Motor neuron (in vitro differentiated cells): Measurements from ENCODE around the gene PLRG1. TPM values are rescaled to one million over a fixed set of nuclear protein-coding genes. Genes with fewer than 3 reads are reported as not detected.

Source experiments
- ATAC-seq, 8 experiments: fragments of 200-7000 bp; cut with Tn5 transposase; replicated peaks in 6 of 8; 2 replicates each; pipeline ENCODE4 v1.8.0; 2021; ENCODE audit warnings: mild to moderate bottlenecking in 8 of 8, moderate library complexity in 8 of 8
- H3K27ac ChIP-seq, 2 donors: fragments of 250-450 bp; sonication (Bioruptor Pico); 2 replicates each; pipeline ENCODE4 v1.9.0; 2021; ENCODE audit warnings: antibody characterized with exemption in 2 of 2, mild to moderate bottlenecking in 2 of 2, moderate library complexity in 1 of 2
- H3K4me1 ChIP-seq, 2 donors: fragments of 250-450 bp; sonication (Bioruptor Pico); replicated peaks in 1 of 2; 2 replicates each; pipeline ENCODE4 v1.6.1; 2021; ENCODE audit warnings: antibody characterized with exemption in 2 of 2, mild to moderate bottlenecking in 2 of 2, moderate library complexity in 1 of 2
- H3K4me3 ChIP-seq, 5 donors: fragments of 250-450 bp; sonication (Bioruptor Pico); 2 replicates each; pipeline ENCODE4 v1.9.0; 2021; ENCODE audit warnings: antibody characterized with exemption in 5 of 5, mild to moderate bottlenecking in 5 of 5, moderate library complexity in 4 of 5
- WGBS, 10 experiments: fragments of 450-650 bp; shearing (Covaris generic); methylation state at CpG; one replicate each; pipeline ENCODE4 v1.0.0; 2022; 5-methylcytosine and 5-hydroxymethylcytosine counted together
- in situ Hi-C, 9 experiments: fragments of 400-800 bp; cut with MboI; loops; one replicate each; pipeline ENCODE4 v1.15.0; 2021; ENCODE audit warnings: low sequenced_read_pairs in 9 of 9, low pct_unique_long_range_greater_than_20kb in 2 of 9; ENCODE audit not compliant: unreplicated experiment in 9 of 9
- total RNA-seq, 8 experiments: library from RNA; unstranded; fragments of 300-600 nt; gene quantifications; 2 replicates each; pipeline versions ENCODE4 v1.2.3 to v1.2.4, GENCODE V29; 2022

The PLRG1 gene
- total RNA-seq, 8 experiments from 2014 or later, result 44.9 to 109 (median 60.5) TPM

DNA sequence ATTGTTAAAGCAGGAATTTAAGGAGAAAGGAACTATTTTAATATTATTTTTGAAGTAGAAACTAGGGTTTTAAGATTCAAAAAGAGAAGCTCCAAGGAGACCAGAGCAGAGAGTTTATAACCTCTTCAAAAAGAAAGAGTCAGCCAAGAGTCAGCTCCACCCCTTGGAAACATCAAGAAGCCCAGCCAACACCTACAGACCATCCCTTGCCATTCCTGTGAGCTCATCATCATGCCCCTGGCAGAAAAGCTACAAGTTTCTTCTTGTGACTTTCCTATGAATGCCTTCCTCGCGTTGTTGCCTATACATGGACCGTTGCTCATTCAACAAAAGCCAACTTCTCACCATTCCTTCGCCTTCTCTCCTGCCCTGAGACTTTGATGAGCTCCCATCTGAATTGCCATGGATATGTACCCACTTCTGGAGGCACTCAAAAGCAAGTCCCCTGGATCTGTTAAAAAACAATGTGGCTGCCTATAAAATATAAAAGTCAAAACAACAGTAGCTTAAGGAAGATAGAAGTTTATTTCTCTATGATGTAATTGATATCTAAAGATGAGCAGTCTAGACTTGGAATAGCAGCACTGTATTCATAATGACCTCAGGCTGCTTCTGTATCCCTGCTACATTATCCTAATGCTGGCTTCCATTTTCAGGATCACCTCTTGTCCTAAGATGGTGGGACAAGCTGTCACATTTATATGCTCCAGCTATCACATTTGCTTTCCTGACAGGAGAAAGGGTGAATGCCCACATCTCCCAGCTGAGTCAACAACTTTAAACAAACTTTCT, 20.3 kb downstream of the PLRG1 start:
- in situ Hi-C loops, result no loop called here
- 72 to 100% (median 83%) methylated on average over 1 to 4 of the region's 4 CpGs; no CpG with 5 or more reads in 4 of the 10 experiments for WGBS, 10 experiments
- peak in 5 of 8 experiments; percentile 12 to 84 (median 67) for ATAC-seq
- Histone ChIP-seq H3K27ac (no peak overlapping the region), H3K4me1 (peaks cover 6 to 7% of the 10 kb centered on the region in 2 donors), H3K4me3 (no peak overlapping the region)

DNA sequence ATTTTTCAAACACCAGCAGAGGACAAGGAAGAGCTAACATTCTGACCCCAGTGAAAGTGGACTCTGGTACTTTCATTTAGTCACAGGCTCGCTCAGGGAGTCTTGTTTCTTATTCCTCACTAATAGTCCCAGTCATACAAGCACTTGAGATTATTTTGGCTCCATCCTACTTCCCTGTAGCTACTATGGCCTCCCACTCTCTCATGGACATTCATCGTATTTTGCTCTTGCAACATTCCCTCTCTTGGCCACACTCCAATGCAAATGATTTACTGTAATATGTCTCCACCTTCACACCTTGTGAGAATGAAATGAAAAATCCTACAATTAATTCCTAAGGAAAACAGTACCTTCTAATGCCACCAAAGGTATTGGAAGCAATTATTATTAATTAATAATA, 21.3 kb downstream of the PLRG1 start:
- no peak overlapping the region for H3K27ac ChIP-seq
- 18 to 100% (median 75%) methylated on average over 1 to 2 of the region's 2 CpGs for WGBS, 10 experiments
- ATAC-seq, result peak in 2 of 8 experiments; percentile 23 to 33
- peaks cover 0 to 7% of the 10 kb centered on the region in 2 donors for H3K4me1 ChIP-seq
- no peak overlapping the region for H3K4me3 ChIP-seq
- in situ Hi-C loops, result no loop called here

DNA sequence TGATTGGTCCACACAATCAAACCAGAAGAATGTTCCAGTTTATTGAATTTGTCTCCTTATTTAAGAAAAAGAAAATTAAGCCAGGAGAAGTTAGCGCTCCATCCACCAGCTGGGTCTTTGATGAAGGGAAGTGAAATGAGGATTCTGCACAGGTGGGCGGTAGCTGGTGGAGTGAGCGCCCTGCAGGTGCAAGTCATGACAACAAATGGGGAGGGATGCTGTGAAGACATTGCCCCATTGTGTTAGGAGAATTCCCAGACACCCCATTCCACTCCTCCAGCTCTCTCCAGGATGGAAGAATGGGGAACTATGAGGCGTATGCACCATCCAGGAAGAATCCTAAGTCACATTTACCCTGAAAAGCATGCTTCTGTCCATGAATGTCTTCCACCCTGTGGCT, 22.9 kb downstream of the PLRG1 start:
- Histone ChIP-seq H3K27ac (no peak overlapping the region), H3K4me1 (peaks cover 0 to 7% of the 10 kb centered on the region in 2 donors), H3K4me3 (no peak overlapping the region)
- in situ Hi-C loops, result no loop called here
- 80 to 100% (median 100%) methylated on average over 1 to 4 of the region's 4 CpGs; no CpG with 5 or more reads in 3 of the 10 experiments for WGBS, 10 experiments
- ATAC-seq, result no peak

DNA sequence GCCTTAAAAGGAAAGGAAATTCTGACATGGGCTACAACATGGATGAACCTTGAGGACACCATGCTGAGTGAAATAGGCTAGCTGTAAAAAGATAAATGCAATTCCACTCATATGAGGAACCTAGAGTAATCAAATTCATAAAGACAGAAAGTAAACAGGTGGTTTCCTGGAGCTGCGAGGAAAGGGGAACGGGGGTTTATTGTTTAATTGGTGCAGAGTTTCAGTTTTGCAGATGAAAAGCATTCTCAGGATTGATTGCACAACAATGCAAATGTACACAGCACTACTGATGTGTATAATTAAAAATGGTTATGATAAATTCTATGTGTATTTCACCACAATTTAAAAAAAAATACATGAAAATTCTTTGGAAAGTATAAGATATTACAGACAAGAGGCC, 24.0 kb downstream of the PLRG1 start:
- ATAC-seq, result no peak
- no peak overlapping the region for H3K4me3 ChIP-seq
- no peak overlapping the region for H3K27ac ChIP-seq
- in situ Hi-C loops, result no loop called here
- 0 to 100% (median 79%) methylated on average over 1 to 2 of the region's 2 CpGs; no CpG with 5 or more reads in 2 of the 10 experiments for WGBS, 10 experiments
- peaks cover 2 to 7% of the 10 kb centered on the region in 2 donors for H3K4me1 ChIP-seq

DNA sequence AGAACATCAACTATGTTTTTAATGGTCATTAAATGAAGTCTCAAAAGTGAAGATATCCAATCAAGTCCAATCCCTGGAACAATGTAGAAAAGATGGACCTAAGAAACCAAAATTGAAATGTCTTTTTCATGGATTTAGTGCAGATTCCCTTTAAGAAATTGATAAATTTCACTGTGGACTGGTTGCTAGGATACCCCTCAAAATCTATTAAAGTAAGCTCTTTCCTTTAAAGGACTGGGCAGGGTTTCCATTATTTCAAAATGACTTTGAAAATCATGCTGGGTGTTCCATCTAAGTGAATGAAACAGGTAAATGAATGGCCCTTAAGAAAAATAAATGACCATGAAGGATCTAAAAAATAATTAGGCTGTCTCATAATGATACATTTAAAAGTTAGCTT, 28.6 kb downstream of the PLRG1 start:
- no peak for ATAC-seq
- no peak overlapping the region for H3K4me3 ChIP-seq

DNA sequence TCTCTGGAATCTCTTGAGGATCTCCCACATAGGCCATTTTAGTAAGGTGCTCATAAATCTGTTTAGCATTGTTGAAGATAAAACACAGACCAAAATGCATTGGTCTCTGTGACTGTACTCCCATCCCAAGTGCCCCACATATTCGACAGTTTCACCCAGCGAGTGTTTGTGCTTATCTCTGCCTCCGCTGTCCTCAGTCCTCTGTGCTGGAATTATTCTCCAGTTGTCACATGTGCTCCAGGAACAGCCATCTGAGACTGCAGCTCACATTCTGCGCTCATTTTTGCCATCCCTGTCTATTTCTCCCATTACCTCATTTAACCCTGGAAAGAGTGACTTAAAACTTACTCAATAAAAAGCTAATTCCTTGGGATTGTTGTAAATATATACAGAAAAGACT, 31.0 kb downstream of the PLRG1 start:
- in situ Hi-C loops, result loop anchor here in 4 of 9 experiments (25.0 kb wide), 2 partner anchors 182 to 732 kb away; partner anchors contain the start of gene SFRP2 (in 2 of the 4)
- no peak for ATAC-seq
- WGBS, 10 experiments, result 29 to 100% (median 93%) methylated on average over 1 to 4 of the region's 4 CpGs; no CpG with 5 or more reads in 3 of the 10 experiments
- Histone ChIP-seq H3K4me1 (peaks cover 16 to 22% of the 10 kb centered on the region in 2 donors), H3K27ac (no peak overlapping the region), H3K4me3 (no peak overlapping the region)

More for the DNA sequence above, 28.6 kb downstream of the PLRG1 start:
- in situ Hi-C loops, result loop anchor here in 4 of 9 experiments (25.0 kb wide), 2 partner anchors 184 to 734 kb away; partner anchors contain the start of gene SFRP2 (in 2 of the 4)
- Histone ChIP-seq H3K27ac (no peak overlapping the region), H3K4me1 (peaks cover 4 to 11% of the 10 kb centered on the region in 2 donors)

DNA sequence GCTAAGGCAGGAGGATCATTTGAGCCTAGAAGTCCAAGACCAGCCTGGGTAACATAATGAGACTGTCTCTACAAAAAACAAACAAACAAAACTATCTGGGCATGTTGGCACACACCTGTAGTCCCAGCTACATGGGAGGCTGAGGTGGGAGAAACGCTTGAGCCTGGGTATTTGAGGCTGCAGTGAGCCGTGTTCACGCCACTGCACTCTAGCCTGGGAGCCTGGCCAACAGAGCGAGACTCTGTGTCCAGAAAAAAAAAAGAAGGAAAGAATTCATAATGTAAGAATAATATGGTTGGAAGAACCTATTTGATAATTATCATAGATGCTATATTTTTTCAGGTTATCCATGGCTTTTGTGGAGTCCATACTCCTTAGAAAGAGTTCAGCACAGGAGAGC, 32.6 kb downstream of the PLRG1 start:
- H3K4me3 ChIP-seq, result no peak overlapping the region
- 43 to 100% (median 100%) methylated on average over 1 to 4 of the region's 4 CpGs; no CpG with 5 or more reads in 5 of the 10 experiments for WGBS, 10 experiments
- no peak for ATAC-seq
- in situ Hi-C loops, result loop anchor here in 4 of 9 experiments (25.0 kb wide), 2 partner anchors 180 to 730 kb away; partner anchors contain the start of gene SFRP2 (in 2 of the 4)
- H3K4me1 ChIP-seq, result peaks cover 28 to 34% of the 10 kb centered on the region in 2 donors
- no peak overlapping the region for H3K27ac ChIP-seq

DNA sequence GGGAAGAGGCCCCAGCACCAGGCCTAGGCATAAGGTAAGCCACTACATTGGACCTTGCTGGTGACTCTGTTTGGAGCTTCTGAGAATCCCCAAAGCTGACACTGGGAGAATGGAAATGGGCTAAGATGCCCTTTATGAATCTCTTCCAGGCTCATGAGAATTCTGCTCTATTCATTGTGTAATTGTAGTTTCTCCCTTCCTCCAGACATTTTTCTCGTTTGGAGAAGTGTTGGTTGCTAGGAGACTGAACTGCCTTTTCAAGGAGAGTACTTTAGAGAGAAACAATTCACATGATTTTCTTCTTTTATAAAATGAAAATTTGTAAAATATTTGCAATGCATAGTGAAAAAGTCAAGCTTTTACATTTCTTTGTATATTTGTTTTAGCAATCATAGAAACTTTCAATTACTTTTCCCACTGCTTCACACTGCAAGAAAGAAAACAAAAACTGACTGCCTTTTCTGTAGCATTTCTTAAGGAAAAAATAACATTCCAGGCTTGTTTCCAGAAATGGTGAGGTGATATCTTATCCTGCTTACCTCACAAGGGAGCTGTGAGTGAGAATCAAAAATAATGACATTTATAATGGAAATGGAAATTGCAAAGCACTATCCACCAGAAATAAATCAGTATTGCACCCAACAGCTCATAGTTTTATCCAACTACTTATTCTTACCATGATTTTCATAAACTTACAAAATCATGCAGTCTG, 33.7 kb downstream of the PLRG1 start:
- 0 to 67% (median 5%) methylated on average over 1 of the region's 1 CpG; no CpG with 5 or more reads in 2 of the 10 experiments for whole genome bisulfite sequencing, 10 experiments
- peak in 6 of 8 experiments; percentile 12 to 56 (median 26) for ATAC-seq
- Histone ChIP-seq H3K4me3 (no peak overlapping the region), H3K27ac (peak overlapping the region; percentile 30 to 65), H3K4me1 (peaks cover 36 to 41% of the 10 kb centered on the region in 2 donors)
- in situ Hi-C loops, result loop anchor here in 4 of 9 experiments (25.0 kb wide), 2 partner anchors 179 to 729 kb away; partner anchors contain the start of gene SFRP2 (in 2 of the 4)

DNA sequence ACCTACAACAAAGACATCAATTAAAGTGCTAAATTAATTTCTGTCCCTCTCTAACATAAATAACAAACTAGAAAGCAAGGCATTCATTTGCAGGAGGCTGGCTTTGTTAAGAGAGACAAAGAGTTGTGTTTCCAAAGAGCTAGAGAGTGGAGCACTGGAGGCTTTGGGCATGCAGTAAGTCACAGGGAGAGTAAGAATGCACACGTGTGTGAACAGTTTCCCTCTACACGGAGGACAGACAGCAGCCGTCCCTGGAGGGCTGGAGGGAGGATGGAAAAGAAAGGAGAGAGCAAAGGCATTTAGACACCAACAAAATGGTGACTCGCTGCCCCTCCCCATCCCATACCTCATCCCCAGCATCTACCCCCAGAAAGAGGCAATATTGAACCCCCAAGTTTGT, 38.2 kb downstream of the PLRG1 start:
- H3K4me3 ChIP-seq, result no peak overlapping the region
- peaks cover 43 to 44% of the 10 kb centered on the region in 2 donors for H3K4me1 ChIP-seq
- WGBS, 10 experiments, result 0 to 67% (median 20%) methylated on average over 1 to 4 of the region's 4 CpGs; no CpG with 5 or more reads in 5 of the 10 experiments
- in situ Hi-C loops, result loop anchor here in 4 of 9 experiments (25.0 kb wide), 2 partner anchors 175 to 725 kb away; partner anchors contain the start of gene SFRP2 (in 2 of the 4)
- peak in 5 of 8 experiments; percentile 92 to 96 (median 95) for ATAC-seq
- H3K27ac ChIP-seq, result peak overlapping the region; percentile 63 to 83

DNA sequence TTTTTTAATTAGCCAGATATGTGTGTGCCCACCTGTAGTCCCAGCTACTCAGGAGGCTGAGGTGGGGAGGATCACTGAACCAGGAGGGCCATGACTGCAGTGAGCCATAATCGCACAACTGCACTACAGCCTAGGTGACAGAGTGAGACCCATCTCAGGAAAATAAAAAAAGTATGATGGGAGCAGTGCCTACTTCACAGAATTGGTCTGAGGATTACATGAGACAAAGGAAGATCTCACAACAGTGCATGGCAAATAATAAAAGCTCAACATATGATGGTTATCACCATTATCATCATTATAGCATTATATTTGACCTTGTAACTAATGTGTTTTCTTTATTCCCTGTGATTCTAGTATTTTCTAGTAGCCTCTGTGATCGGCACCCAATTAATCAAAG, 38.7 kb downstream of the PLRG1 start:
- H3K4me1 ChIP-seq, result peaks cover 39% of the 10 kb centered on the region in 2 donors
- no peak overlapping the region for H3K4me3 ChIP-seq
- in situ Hi-C loops, result loop anchor here in 4 of 9 experiments (25.0 kb wide), 2 partner anchors 174 to 724 kb away; partner anchors contain the start of gene SFRP2 (in 2 of the 4)
- ATAC-seq, result peak in 5 of 8 experiments; percentile 44 to 63 (median 59)
- H3K27ac ChIP-seq, result peak overlapping the region in 1 of 2 donors; percentile 70
- 33 to 80% (median 52%) methylated on average over 1 to 2 of the region's 2 CpGs; no CpG with 5 or more reads in 4 of the 10 experiments for WGBS, 10 experiments

DNA sequence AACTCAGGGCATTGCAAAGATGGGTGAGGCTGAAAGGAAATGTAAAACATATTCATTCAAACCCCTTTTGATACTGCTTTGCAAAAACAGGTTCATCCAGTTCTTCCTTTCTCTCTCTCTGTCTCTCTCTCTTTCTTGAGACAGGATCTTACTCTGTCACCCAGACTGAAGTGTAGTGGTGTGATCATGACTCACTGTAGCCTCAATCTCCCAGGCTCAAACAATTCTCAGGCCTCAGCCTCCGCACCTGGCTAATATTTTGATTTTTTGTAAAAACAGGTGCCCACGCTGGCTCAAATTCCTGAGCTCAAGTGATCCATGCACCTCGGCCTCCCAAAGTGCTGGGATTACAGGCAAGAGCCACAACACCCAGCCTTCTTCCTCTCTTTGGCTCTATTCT, 43.0 kb downstream of the PLRG1 start:
- WGBS, 10 experiments, result 45 to 100% (median 73%) methylated on average over 1 to 3 of the region's 3 CpGs; no CpG with 5 or more reads in 3 of the 10 experiments
- no peak overlapping the region for H3K4me3 ChIP-seq
- in situ Hi-C loops, result loop anchor here in 6 of 9 experiments (10.0 to 25.0 kb wide), 5 partner anchors 92 to 720 kb away; partner anchors contain the start of gene SFRP2 (in 2 of the 6)
- ATAC-seq, result no peak
- H3K4me1 ChIP-seq, result peaks cover 13 to 24% of the 10 kb centered on the region in 2 donors
- no peak overlapping the region for H3K27ac ChIP-seq

DNA sequence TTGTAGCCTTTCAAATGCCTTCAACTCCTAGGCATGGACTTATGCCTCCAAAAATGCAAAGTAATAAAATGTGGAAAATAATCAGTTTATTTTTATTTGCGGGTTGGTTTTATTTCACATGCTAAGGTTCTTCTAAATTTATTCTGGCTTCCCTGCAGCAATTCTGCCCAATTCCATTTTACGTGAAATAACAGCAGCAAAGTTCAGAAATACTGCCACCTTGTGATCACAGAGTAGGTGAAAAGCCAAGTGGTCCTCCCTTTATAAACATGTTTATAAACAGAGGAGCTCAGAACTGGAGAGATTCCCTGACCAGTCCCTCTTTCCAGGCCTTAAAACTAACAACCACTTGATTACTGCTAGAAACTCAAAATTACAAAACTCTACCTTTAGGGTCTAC, 43.9 kb downstream of the PLRG1 start:
- in situ Hi-C loops, result loop anchor here in 6 of 9 experiments (10.0 to 25.0 kb wide), 5 partner anchors 91 to 719 kb away; partner anchors contain the start of gene SFRP2 (in 2 of the 6)
- WGBS, 10 experiments, result 0 to 67% (median 17%) methylated on average over 1 to 2 of the region's 2 CpGs; no CpG with 5 or more reads in 2 of the 10 experiments
- peak in 5 of 8 experiments; percentile 50 to 77 (median 69) for ATAC-seq
- H3K27ac ChIP-seq, result no peak overlapping the region
- H3K4me3 ChIP-seq, result no peak overlapping the region
- peaks cover 10 to 22% of the 10 kb centered on the region in 2 donors for H3K4me1 ChIP-seq
